Gastroesophageal sphincter (tissue), 3 donors: ENCODE measurements around the gene TMEM163.

Experiments
- EP300 ChIP-seq: sonication (generic); formaldehyde crosslinking; IDR thresholded peaks from one replicate; pipeline ENCODE4 v1.6.1; 2017; ENCODE audit warnings: antibody characterized with exemption, mild to moderate bottlenecking
- POLR2A ChIP-seq, 2 donors: fragments of 450-650 bp; IDR thresholded peaks; one replicate each; pipeline ENCODE4 v1.6.1; 2017; ENCODE audit warnings: antibody characterized with exemption in 2 of 2, mild to moderate bottlenecking in 2 of 2, moderate library complexity in 1 of 2
- POLR2AphosphoS5 ChIP-seq: sonication (generic); formaldehyde crosslinking; IDR thresholded peaks from one replicate; pipeline ENCODE4 v1.6.1; 2017; ENCODE audit warnings: antibody characterized with exemption
- TF ChIP-seq, protein P1 (sequence below), 4 experiments: fragments of 200-600 bp in 2 of 4; fragments of 450-650 bp in 2 of 4; sonication (generic) in 1 of 4; IDR thresholded peaks; one replicate each; pipeline ENCODE4 v1.5.1; 2017 to 2019; ENCODE audit warnings: antibody characterized with exemption in 4 of 4, mild to moderate bottlenecking in 2 of 4, moderate library complexity in 2 of 4

DNA sequence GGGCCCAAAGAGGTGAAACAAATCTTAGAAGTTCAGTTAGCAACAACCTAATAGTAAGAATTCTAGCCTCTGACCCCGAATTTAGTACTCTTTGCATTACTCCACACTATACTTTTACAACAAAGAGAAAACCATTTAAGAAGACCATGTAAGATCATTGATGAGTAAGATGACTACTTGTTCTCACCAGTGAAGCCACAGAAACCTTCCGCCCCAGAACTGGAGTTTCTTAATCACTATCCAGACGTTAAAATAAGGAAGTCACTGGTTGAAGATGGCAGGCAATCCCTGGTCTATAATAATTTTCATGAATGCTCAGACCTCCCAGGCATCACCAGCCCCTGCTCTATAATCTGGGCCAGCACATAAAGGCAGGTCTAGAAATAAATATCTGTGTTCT is 95.0 kb downstream of the TMEM163 start:
- TF ChIP-seq, protein P1, sequence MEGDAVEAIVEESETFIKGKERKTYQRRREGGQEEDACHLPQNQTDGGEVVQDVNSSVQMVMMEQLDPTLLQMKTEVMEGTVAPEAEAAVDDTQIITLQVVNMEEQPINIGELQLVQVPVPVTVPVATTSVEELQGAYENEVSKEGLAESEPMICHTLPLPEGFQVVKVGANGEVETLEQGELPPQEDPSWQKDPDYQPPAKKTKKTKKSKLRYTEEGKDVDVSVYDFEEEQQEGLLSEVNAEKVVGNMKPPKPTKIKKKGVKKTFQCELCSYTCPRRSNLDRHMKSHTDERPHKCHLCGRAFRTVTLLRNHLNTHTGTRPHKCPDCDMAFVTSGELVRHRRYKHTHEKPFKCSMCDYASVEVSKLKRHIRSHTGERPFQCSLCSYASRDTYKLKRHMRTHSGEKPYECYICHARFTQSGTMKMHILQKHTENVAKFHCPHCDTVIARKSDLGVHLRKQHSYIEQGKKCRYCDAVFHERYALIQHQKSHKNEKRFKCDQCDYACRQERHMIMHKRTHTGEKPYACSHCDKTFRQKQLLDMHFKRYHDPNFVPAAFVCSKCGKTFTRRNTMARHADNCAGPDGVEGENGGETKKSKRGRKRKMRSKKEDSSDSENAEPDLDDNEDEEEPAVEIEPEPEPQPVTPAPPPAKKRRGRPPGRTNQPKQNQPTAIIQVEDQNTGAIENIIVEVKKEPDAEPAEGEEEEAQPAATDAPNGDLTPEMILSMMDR (IDR thresholded peaks at IDR 0.05): no peak
- no peak for TF ChIP-seq POLR2A (IDR thresholded peaks at IDR 0.05)
- no peak for TF ChIP-seq EP300
- TF ChIP-seq POLR2AphosphoS5: no peak
